HCEC 1CT (cell line): ENCODE results near the gene LAIR2.

ENCODE experiments used
- DNase-seq: peaks from one replicate; pipeline ENCODE4 v3.0.0-alpha.2; 2017

Gene LAIR2

GRCh38 chr19:54502518-54503048 lies at the start of gene LAIR2:
Gene LAIR2 (plus strand): TSS chr19:54502831. CDS start chr19:54502919, 88 bp downstream.
- DNase-seq = no peak

- DNase-seq = no peak
Observed at GRCh38 chr19:54453921-54454780, 48.5 kb upstream of the LAIR2 start.

GRCh38 chr19:54454781-54455675 lies 47.6 kb upstream of the LAIR2 start:
- DNase-seq = no peak

GRCh38 chr19:54455786-54456422 lies 46.7 kb upstream of the LAIR2 start:
- no peak for DNase-seq

- no peak for DNase-seq
Observed at GRCh38 chr19:54456423-54457373, 45.9 kb upstream of the LAIR2 start.

- no peak for DNase-seq
Observed at GRCh38 chr19:54457773-54458647, 44.6 kb upstream of the LAIR2 start.

- DNase-seq = no peak
Observed at GRCh38 chr19:54458648-54459281, 43.9 kb upstream of the LAIR2 start.

- no peak for DNase-seq
Observed at GRCh38 chr19:54459282-54460229, 43.1 kb upstream of the LAIR2 start.

GRCh38 chr19:54460230-54461005 lies 42.2 kb upstream of the LAIR2 start:
- DNase-seq = no peak

- no peak for DNase-seq
Observed at GRCh38 chr19:54461210-54461609, 41.4 kb upstream of the LAIR2 start.

- DNase-seq = no peak
Observed at GRCh38 chr19:54461613-54462012, 41.0 kb upstream of the LAIR2 start.

- DNase-seq = no peak
Observed at GRCh38 chr19:54462047-54462654, 40.5 kb upstream of the LAIR2 start.

- peak; percentile 59 for DNase-seq
Observed at GRCh38 chr19:54462655-54463530, 39.7 kb upstream of the LAIR2 start.

GRCh38 chr19:54463531-54464043 lies 39.0 kb upstream of the LAIR2 start, which contains the start of gene LENG9:
Gene LENG9 (minus strand): TSS chr19:54463778. CDS start chr19:54463526, 252 bp downstream.
- DNase-seq = peak; percentile 98

- peak; percentile 76 for DNase-seq
Observed at GRCh38 chr19:54464044-54464629, 38.5 kb upstream of the LAIR2 start.
